Transverse colon (tissue), 4 donors: ENCODE data around the gene KAZN. TPM values are rescaled to one million over a fixed set of nuclear protein-coding genes. Genes with fewer than 3 reads are reported as not detected.

ENCODE experiments used
- DNase-seq: peaks from one replicate; pipeline ENCODE4 v3.0.0-alpha.2; 2019
- H3K27ac ChIP-seq, 4 donors: fragments of 200-600 bp; sonication (generic); 2 replicates each; pipeline ENCODE4 v1.5.1; 2016 to 2018; ENCODE audit warnings: inconsistent platforms in 4 of 4
- H3K27me3 ChIP-seq: fragments of 200-600 bp; sonication (generic); 2 replicates; pipeline ENCODE4 v1.5.1; 2017; ENCODE audit warnings: inconsistent platforms
- H3K36me3 ChIP-seq, 4 donors: fragments of 200-600 bp; sonication (generic); 2 replicates each; pipeline ENCODE4 v1.5.1; 2017 to 2019; ENCODE audit warnings: inconsistent platforms in 4 of 4
- H3K4me1 ChIP-seq, 4 donors: fragments of 200-600 bp; sonication (generic); 2 replicates each; pipeline ENCODE4 v1.5.1; 2017 to 2020; ENCODE audit warnings: inconsistent platforms in 4 of 4
- H3K4me3 ChIP-seq, 4 donors: fragments of 200-600 bp; sonication (generic); 1 replicate in 1 of 4; 2 replicates in 3 of 4; pipeline versions ENCODE4 v1.5.1 to v1.6.1; 2017 to 2019; ENCODE audit warnings: inconsistent platforms in 4 of 4
- H3K9me3 ChIP-seq, 2 donors: fragments of 200-600 bp; sonication (generic); 2 replicates each; pipeline ENCODE4 v1.5.1; 2017 to 2019; ENCODE audit warnings: inconsistent platforms in 2 of 2
- EP300 ChIP-seq: sonication (generic); formaldehyde crosslinking; IDR thresholded peaks from one replicate; pipeline ENCODE4 v1.6.1; 2017; ENCODE audit warnings: antibody characterized with exemption, low read depth
- POLR2A ChIP-seq: fragments of 450-650 bp; IDR thresholded peaks from one replicate; pipeline ENCODE4 v1.6.1; 2016; ENCODE audit warnings: antibody characterized with exemption, mild to moderate bottlenecking, moderate library complexity
- POLR2AphosphoS5 ChIP-seq, 3 donors: sonication (generic); formaldehyde crosslinking; IDR thresholded peaks; one replicate each; pipeline ENCODE4 v1.6.1; 2016; ENCODE audit warnings: antibody characterized with exemption in 3 of 3
- WGBS, 2 donors: methylation state at CpG; one replicate each; pipeline ENCODE4 v1.1.5; 2018; ENCODE audit warnings: low coverage in 1 of 2; 5-methylcytosine and 5-hydroxymethylcytosine counted together
- in situ Hi-C, 4 donors: fragments of 200-750 bp; cut with MboI; loops; one replicate each; pipeline versions ENCODE4 v1.15.0 to v1.15.1; 2017; ENCODE audit warnings: low sequenced_read_pairs in 3 of 4, low pct_ligation_motif_present in 1 of 4, low pct_unique_long_range_greater_than_20kb in 1 of 4
- intact Hi-C: fragments of 100-400 bp; cut with DNase I; formaldehyde crosslinking; loops from one replicate; pipeline ENCODE4 v1.15.1; 2023; ENCODE audit warnings: low total_unique reads
- total RNA-seq, 4 donors: library from RNA; depleted of rRNA; stranded (reverse); fragments of >200 nt; gene quantifications; one replicate each; pipeline ENCODE4 v1.1.0, GENCODE V29; 2016
- TF ChIP-seq, protein P1 (sequence below), 5 experiments: fragments of 200-600 bp in 3 of 5; fragments of 450-650 bp in 2 of 5; sonication (generic) in 3 of 5; IDR thresholded peaks; 1 replicate in 2 of 5; 2 replicates in 3 of 5; pipeline ENCODE4 v1.5.1; 2016 to 2017; ENCODE audit warnings: antibody characterized with exemption in 5 of 5, inconsistent platforms in 3 of 5, mild to moderate bottlenecking in 2 of 5, moderate library complexity in 1 of 5

Gene KAZN
- total RNA-seq, 4 donors from 2014 or later = 12.0 to 17.1 (median 16.2) TPM

DNA sequence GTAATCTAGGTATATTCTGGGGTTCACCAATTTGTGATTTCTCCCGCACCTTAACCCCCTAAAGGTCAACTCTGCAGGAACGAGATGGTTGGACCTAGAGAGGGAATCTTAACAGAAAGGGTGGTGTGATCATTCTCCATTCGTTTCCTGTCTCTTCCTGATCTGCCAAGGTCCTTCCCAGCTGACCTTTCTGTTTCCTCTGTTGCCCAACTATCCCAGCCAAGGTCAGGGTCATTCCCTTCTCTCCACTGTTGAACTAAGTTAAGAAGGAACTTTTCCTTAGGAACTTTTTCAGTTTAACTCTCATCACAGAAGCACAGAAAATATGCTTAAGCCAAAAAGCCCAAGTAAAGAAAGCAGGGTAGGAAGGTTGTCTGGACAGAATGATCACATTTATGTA, 49.3 kb downstream of the KAZN start:
- intact Hi-C loops = no loop called here

DNA sequence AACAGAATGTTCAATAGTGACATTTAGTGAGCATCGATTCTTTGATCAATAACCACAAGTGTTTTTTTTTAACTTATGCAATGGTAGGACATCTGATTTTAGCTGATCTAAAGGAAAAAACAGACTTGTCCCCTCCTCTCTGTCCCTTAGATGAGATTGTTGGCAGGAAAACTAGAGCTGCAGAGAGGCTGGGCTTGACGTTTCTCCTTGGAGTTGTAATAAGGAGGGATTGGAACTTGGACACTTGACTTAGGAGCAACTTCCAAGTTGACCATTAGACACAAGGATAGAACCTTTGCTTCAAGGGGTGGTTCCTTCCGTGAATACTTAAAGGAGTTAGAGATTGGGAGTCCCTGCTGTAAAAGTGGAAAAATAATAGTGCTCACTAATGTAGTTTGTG, 49.9 kb downstream of the KAZN start:
- H3K4me1 ChIP-seq = no peaks in the 10 kb centered on the region
- no peak for DNase-seq
- intact Hi-C loops (no loop called here), in situ Hi-C loops (no loop called here)
- no peak overlapping the region for H3K4me3 ChIP-seq
- H3K27me3 ChIP-seq = no peaks in the 10 kb centered on the region
- H3K36me3 ChIP-seq = no peaks in the 10 kb centered on the region
- WGBS, 2 donors = 61 to 67% methylated on average over 3 of the region's 3 CpGs
- no peak overlapping the region for H3K27ac ChIP-seq
- no peak for TF ChIP-seq EP300
- TF ChIP-seq, protein P1, sequence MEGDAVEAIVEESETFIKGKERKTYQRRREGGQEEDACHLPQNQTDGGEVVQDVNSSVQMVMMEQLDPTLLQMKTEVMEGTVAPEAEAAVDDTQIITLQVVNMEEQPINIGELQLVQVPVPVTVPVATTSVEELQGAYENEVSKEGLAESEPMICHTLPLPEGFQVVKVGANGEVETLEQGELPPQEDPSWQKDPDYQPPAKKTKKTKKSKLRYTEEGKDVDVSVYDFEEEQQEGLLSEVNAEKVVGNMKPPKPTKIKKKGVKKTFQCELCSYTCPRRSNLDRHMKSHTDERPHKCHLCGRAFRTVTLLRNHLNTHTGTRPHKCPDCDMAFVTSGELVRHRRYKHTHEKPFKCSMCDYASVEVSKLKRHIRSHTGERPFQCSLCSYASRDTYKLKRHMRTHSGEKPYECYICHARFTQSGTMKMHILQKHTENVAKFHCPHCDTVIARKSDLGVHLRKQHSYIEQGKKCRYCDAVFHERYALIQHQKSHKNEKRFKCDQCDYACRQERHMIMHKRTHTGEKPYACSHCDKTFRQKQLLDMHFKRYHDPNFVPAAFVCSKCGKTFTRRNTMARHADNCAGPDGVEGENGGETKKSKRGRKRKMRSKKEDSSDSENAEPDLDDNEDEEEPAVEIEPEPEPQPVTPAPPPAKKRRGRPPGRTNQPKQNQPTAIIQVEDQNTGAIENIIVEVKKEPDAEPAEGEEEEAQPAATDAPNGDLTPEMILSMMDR (IDR thresholded peaks at IDR 0.05) = no peak
- no peak for TF ChIP-seq POLR2A
- no peak for TF ChIP-seq POLR2AphosphoS5 (IDR thresholded peaks at IDR 0.05)
- peaks cover 5 to 7% of the 10 kb centered on the region in 2 donors for H3K9me3 ChIP-seq

More for the DNA sequence above, 49.3 kb downstream of the KAZN start:
- no peak overlapping the region for H3K4me3 ChIP-seq
- H3K36me3 ChIP-seq = no peaks in the 10 kb centered on the region
- TF ChIP-seq, protein P1 (IDR thresholded peaks at IDR 0.05) = no peak
- TF ChIP-seq POLR2AphosphoS5 (IDR thresholded peaks at IDR 0.05) (no peak), POLR2A (no peak)
- 40 to 68% methylated on average over 1 to 3 of the region's 3 CpGs for WGBS, 2 donors
- DNase-seq = no peak
- in situ Hi-C loops = no loop called here
- H3K27me3 ChIP-seq = no peaks in the 10 kb centered on the region
- no peaks in the 10 kb centered on the region for H3K4me1 ChIP-seq
- no peak overlapping the region for H3K27ac ChIP-seq
- peaks cover 5 to 13% of the 10 kb centered on the region in 2 donors for H3K9me3 ChIP-seq

DNA sequence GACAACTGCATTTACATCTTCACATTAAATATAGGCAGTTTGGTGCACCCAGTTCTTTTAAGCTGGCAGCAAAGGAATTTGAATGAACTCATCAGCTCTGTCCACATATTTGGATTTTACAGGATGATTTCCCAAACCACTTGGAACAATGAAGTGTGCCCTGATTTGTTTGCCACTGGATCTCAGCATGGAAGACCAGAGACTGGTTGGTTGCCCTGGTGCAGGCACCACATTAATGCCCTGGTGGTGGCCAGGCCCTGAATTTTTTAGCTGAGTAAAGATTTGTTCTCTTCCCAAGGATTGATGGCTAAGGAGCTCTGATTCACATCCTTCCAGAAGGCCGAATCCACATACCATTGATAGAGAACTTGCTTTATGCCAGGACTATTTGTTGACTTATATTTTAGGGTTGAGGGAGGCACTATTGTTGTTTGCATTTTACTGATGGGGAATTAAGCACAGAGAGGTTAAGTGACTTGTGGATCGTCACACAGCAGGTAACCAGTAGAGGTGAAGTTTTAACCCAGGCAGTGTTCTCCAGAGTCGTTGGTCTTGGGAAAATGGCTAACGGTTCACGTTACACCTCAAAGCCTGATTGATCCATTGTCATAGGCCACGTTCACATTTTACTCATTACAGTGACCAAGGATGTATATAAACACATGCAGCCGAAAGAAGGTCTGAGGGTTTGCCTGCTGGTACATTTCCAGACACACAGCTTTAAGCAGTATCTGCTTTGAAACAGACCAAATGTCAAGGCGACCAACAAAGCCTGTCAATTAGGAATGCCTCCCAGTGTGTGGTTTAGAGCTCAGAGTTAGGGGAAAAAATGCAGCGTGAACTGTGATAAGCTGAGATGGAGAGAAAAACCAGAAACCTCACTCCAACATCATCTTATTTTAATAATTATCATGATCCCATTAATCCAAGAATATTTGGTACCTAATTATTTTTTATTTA, 50.7 kb downstream of the KAZN start:
- Histone ChIP-seq H3K36me3 (no peaks in the 10 kb centered on the region), H3K4me3 (no peak overlapping the region), H3K27ac (no peak overlapping the region), H3K9me3 (peaks cover 5% of the 10 kb centered on the region in 2 donors), H3K4me1 (no peaks in the 10 kb centered on the region), H3K27me3 (no peaks in the 10 kb centered on the region)
- no peak for DNase-seq
- intact Hi-C loops = no loop called here
- in situ Hi-C loops = no loop called here
- WGBS, 2 donors = 82 to 84% methylated on average over 6 to 9 of the region's 9 CpGs
- TF ChIP-seq POLR2A (no peak), EP300 (no peak), POLR2AphosphoS5 (IDR thresholded peaks at IDR 0.05) (no peak)
- TF ChIP-seq, protein P1 (IDR thresholded peaks at IDR 0.05) = no peak

DNA sequence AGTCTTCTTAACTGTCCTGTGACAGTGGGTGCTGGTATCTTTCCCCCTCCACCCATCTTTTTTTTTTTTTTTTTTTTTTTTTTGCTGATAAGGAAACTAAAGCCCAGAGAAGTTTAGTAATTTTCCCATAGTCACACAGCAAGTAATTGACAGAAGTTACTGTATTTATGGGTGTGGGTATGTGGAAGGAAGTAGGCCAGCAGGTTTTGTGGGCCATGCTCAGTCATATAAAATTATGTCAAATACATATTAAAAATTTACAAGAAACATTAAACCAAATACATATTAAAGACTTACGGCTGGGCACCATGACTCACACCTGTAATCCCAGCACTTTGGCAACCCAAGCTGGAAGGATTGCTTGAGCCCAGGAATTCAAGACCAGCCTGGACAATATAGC, 51.5 kb downstream of the KAZN start:
- no peak for TF ChIP-seq POLR2AphosphoS5 (IDR thresholded peaks at IDR 0.05)
- WGBS, 2 donors = 100% methylated on average over 1 of the region's 1 CpG; no CpG with 5 or more reads in 1 of the 2 donors
- no peak overlapping the region for H3K27ac ChIP-seq
- no peaks in the 10 kb centered on the region for H3K4me1 ChIP-seq
- no peaks in the 10 kb centered on the region for H3K27me3 ChIP-seq
- in situ Hi-C loops = no loop called here
- intact Hi-C loops = no loop called here
- no peak overlapping the region for H3K4me3 ChIP-seq
- no peaks in the 10 kb centered on the region for H3K36me3 ChIP-seq
- no peak for DNase-seq
- peaks cover 2 to 3% of the 10 kb centered on the region in 2 donors for H3K9me3 ChIP-seq
